ENCODE measurements around the gene TAS1R3. TPM values are rescaled to one million over a fixed set of nuclear protein-coding genes. Genes with fewer than 3 reads are reported as not detected.
"Not testable (repeated sequence)": the region's sequence is repeated elsewhere in the genome, so short reads cannot be mapped to it uniquely, and the experiment has no call there.

TAS1R3 gene
- total RNA-seq, 1 donor from 2014 or later: 0.34 TPM

DNA sequence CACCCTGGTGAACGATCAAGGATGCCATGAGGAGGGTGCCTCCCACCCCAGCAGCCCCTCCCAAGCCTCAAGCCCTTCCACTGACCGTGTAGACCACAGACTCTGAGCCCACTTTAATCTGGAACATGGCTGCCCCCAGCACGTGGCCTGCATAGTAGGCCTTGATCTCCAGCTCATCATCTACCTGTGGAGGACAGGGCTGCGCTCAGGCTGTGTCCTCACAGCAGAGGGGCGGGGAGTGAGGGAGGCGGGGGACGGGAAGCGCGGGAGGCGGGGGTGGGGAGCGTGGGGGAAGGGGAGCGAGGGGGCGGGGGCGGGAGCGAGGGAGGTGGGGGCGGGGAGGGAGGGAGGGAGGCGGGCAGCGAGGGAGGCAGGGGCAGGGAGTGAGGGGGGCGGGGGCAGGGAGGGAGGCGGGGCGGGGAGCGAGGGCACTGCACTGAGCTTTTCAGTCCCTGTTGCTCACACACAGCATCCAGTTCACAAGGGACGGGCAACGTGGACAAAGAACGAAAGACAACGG is 15.6 kb upstream of the TAS1R3 start:
- Mint-ChIP-seq H3K9me3 (no peaks in the 10 kb centered on the region), H3K36me3 (ENCODE audit: low read depth) (peaks cover 19% of the 10 kb centered on the region), H3K4me1 (ENCODE audit: low read depth) (no peaks in the 10 kb centered on the region), H3K27me3 (ENCODE audit: insufficient read depth) (no peaks in the 10 kb centered on the region), H3K4me3 (no peak overlapping the region), H3K27ac (no peak overlapping the region)
- DNase-seq (ENCODE audit: low spot score): no peak
- intact Hi-C loops (cut with micrococcal nuclease): no loop called here

DNA sequence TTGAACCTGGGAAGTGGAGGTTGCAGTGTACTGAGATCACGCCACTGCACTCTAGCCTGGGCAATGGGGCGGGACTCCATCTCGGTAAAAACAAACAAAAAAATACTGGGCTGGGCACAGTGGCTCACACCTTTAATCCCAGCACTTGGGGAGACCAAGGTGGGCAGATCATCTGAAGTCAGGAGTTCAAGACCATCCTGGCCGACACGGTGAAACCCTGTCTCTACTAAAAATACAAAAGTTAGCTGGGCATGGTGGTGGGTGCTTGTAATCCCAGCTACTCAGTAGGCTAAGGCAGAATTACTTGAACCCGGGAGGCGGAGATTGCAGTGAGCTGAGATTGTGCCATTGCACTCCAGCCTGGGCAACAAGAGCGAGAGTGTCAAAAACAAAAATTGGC is 14.9 kb upstream of the TAS1R3 start:
- H3K27me3 Mint-ChIP-seq (ENCODE audit: insufficient read depth); intact Hi-C loops (cut with micrococcal nuclease); DNase-seq (ENCODE audit: low spot score); H3K9me3 Mint-ChIP-seq; H3K4me1 Mint-ChIP-seq (ENCODE audit: low read depth); H3K4me3 Mint-ChIP-seq: not testable (repeated sequence)
- Mint-ChIP-seq H3K27ac (peak overlapping the region; percentile 44), H3K36me3 (ENCODE audit: low read depth) (peaks cover 19% of the 10 kb centered on the region)

DNA sequence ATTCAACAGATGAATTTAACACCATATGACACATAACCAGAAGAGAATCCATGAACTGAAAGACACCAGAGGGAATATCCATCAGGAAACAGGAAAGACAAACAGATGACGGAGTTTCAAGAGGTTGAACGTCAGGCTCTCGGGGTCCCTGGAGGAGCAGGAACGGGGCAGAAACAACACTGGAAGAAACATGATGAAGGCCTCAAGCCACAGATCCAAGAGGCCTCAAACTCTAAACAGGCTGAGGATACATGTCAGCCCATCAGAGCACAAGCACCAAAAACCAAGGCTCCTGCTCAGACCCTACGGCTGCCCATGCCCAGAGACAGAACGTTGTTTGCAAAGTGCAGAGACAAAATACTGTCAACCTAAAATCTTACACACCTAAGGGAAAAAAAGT is 13.7 kb upstream of the TAS1R3 start:
- intact Hi-C loops (cut with micrococcal nuclease): no loop called here
- H3K27ac Mint-ChIP-seq: peak overlapping the region; percentile 34
- no peak overlapping the region for H3K4me3 Mint-ChIP-seq
- H3K36me3 Mint-ChIP-seq (ENCODE audit: low read depth): peaks cover 19% of the 10 kb centered on the region
- no peaks in the 10 kb centered on the region for H3K27me3 Mint-ChIP-seq (ENCODE audit: insufficient read depth)
- peaks cover 4% of the 10 kb centered on the region for H3K4me1 Mint-ChIP-seq (ENCODE audit: low read depth)
- H3K9me3 Mint-ChIP-seq: no peaks in the 10 kb centered on the region
- no peak for DNase-seq (ENCODE audit: low spot score)

DNA sequence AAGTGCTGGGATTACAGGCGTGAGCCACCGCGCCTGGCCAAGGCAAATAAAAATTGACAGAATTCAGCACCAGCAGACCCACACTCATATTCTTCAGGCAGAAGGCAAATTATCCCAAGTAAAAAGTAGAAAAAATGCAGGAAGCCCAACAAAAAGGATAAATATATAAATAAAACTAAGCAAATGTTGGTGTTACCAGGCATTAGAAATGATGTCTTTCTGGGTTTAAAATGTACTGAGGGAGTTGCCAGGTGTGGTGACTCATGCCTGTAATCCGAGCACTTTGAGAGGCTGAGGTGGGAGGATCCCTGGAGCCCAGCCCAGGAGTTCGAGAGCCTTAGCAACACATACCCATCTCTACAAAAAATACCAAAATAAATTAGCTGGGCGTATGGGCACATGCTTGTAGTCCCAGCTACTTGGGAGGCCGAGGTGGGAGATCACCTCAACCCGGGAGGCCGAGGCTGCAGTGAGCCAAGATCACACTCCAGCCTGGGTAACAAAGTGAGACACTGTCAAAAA is 12.9 kb upstream of the TAS1R3 start:
- Mint-ChIP-seq H3K4me1 (ENCODE audit: low read depth) (peaks cover 4% of the 10 kb centered on the region), H3K36me3 (ENCODE audit: low read depth) (peaks cover 17% of the 10 kb centered on the region), H3K27me3 (ENCODE audit: insufficient read depth) (no peaks in the 10 kb centered on the region), H3K27ac (peak overlapping the region; percentile 18), H3K4me3 (no peak overlapping the region), H3K9me3 (no peaks in the 10 kb centered on the region)
- intact Hi-C loops (cut with micrococcal nuclease): no loop called here
- no peak for DNase-seq (ENCODE audit: low spot score)

DNA sequence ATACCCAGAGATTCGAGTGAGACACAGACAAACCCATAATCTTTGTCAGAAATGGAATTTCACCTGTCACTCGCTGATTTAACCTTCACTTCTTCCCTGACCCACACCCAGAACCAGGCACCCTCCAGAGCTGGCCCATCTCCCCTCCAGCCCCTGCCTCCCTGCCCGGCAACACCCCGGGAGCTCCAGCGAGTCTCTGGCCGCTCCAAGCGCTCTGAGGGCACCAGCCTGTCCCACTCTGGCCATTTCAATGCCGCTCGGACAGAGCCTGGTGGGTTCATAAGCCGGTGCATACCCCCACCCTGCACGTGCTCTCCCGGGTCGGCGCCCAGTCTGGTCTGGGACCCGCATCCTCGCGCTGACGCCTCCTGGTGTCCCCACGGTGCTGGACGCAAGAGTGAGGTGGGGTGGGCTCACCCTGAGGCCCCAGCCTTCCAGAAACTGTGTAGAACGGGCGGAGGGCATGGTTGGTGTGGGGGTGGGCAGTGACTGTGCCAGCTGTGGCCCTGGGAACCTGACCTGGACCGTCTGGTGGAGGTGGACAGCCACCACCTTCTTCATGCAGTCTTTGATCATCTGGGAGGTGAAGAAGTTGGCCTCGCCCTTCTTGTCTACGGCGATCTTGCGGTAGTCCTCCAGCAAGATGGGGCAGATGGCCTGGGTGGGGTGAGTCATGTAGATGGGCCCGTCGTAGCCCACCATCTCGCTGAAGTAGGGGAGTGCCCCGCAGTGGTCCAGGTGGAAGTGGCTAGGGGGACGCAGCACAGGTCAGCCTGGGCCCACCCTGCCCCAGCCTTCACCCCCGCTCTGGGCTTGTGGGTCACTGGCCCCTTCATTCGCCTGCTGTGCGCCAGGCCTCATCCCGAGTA is 12.1 kb upstream of the TAS1R3 start:
- DNase-seq (ENCODE audit: low spot score): no peak
- Mint-ChIP-seq H3K27ac (no peak overlapping the region), H3K36me3 (ENCODE audit: low read depth) (peaks cover 18% of the 10 kb centered on the region), H3K4me3 (no peak overlapping the region), H3K9me3 (no peaks in the 10 kb centered on the region), H3K4me1 (ENCODE audit: low read depth) (peaks cover 9% of the 10 kb centered on the region), H3K27me3 (ENCODE audit: insufficient read depth) (no peaks in the 10 kb centered on the region)
- intact Hi-C loops (cut with micrococcal nuclease): no loop called here

DNA sequence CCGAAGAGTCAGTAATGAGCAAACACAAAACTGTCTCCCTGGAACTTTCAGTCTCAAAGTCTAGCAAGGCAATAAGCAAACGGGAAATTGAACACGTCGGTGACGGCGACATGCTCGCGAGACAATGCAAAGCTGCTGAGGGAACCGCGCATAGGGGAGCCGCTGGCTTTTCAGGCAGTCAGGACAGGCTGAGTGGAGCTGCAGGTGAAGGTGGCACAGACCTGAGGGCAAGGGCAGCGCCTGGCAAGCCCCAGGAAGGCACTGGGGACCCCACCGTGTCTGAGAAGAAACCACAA is 11.5 kb upstream of the TAS1R3 start:
- H3K4me1 Mint-ChIP-seq (ENCODE audit: low read depth): peaks cover 9% of the 10 kb centered on the region
- H3K9me3 Mint-ChIP-seq: no peaks in the 10 kb centered on the region
- H3K4me3 Mint-ChIP-seq: no peak overlapping the region
- peaks cover 18% of the 10 kb centered on the region for H3K36me3 Mint-ChIP-seq (ENCODE audit: low read depth)
- intact Hi-C loops (cut with micrococcal nuclease): no loop called here
- no peaks in the 10 kb centered on the region for H3K27me3 Mint-ChIP-seq (ENCODE audit: insufficient read depth)
- no peak for DNase-seq (ENCODE audit: low spot score)
- H3K27ac Mint-ChIP-seq: no peak overlapping the region

DNA sequence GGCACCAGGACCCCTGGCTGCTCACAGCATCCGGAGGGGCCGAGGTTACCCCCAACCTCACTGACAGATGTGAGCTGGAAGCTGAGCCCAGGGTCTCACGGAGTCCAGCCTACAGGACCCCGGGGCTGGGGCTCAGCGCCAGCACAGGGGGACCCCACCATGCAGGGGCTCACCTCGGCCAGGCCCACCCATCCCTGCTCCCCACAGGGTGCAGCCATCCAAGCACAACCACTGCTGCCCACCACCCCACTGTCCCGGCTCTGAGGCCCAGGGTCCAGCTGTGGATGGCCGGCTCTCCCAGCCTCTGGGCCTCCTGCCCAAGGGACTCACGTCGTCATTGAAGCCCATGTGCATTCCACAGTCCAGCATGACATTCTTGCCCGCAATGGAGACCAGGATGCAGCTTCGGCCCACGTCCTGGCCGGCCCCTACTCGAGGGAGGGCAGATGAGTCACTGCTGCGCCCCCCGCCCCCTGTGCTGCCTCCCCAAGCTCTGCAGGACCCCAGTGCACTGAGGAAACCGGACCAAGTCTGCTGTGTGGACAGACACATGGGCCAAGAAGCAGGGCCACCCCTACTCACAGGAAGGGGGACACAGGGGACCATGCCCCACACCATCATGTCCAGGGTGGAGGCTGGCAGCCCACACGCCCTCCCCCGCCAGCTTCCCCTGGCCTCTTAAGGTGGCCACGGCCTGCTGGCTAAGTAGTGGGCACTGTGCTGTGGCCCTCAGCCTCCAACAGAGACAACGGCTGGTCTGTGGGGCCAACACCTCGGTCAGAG is 10.2 kb upstream of the TAS1R3 start:
- H3K4me3 Mint-ChIP-seq: no peak overlapping the region
- no peaks in the 10 kb centered on the region for H3K9me3 Mint-ChIP-seq
- no peak overlapping the region for H3K27ac Mint-ChIP-seq
- intact Hi-C loops (cut with micrococcal nuclease): no loop called here
- H3K36me3 Mint-ChIP-seq (ENCODE audit: low read depth): peaks cover 13% of the 10 kb centered on the region
- H3K27me3 Mint-ChIP-seq (ENCODE audit: insufficient read depth): no peaks in the 10 kb centered on the region
- H3K4me1 Mint-ChIP-seq (ENCODE audit: low read depth): peaks cover 11% of the 10 kb centered on the region
- no peak for DNase-seq (ENCODE audit: low spot score)

DNA sequence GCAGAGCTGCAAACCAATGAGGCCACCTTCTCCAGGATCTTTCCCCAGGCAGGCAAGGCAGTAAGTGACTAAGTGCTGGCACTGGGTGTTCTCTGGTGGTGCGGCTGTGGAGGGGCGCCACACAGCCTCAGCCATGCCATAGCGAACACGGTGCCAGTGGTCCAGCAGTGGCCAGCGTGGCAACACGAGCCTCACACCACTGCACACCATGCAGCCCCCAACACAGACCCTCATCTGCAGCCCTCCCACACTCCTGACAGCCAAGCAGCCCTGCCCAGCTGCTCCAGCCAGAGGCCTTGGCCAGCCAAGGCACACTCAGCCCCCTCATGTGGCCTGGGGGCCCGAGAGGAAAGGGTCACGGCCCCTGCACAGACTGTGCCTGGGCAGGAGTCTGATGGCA is 9.6 kb upstream of the TAS1R3 start:
- peaks cover 11% of the 10 kb centered on the region for H3K36me3 Mint-ChIP-seq (ENCODE audit: low read depth)
- H3K9me3 Mint-ChIP-seq: no peaks in the 10 kb centered on the region
- no peaks in the 10 kb centered on the region for H3K27me3 Mint-ChIP-seq (ENCODE audit: insufficient read depth)
- no peak overlapping the region for H3K4me3 Mint-ChIP-seq
- H3K4me1 Mint-ChIP-seq (ENCODE audit: low read depth): peaks cover 17% of the 10 kb centered on the region
- intact Hi-C loops (cut with micrococcal nuclease): no loop called here
- no peak for DNase-seq (ENCODE audit: low spot score)
- no peak overlapping the region for H3K27ac Mint-ChIP-seq

DNA sequence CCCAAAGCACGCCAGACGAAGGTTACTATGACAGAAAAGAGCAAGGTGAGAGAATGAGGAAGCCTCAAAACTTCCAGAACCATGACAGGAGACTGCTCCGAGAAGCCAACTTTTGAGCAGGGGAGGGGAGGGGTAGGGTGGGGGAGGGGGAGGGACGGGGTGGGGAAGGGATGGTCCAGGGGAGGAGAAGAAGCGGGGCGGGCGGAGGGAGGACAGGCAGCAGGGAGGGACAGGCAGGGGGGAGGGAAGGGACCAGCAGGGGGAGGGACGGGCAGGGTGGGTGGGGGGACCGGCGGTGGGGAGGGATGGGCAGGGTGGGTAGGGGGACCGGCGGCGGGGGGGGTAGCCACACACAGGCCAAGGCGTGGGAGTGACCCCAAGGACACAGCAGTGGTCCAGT is 8.7 kb upstream of the TAS1R3 start:
- peak overlapping the region; percentile 95 for H3K4me3 Mint-ChIP-seq
- no peaks in the 10 kb centered on the region for H3K9me3 Mint-ChIP-seq
- intact Hi-C loops (cut with micrococcal nuclease): no loop called here
- peaks cover 20% of the 10 kb centered on the region for H3K4me1 Mint-ChIP-seq (ENCODE audit: low read depth)
- peak overlapping the region; percentile 86 for H3K27ac Mint-ChIP-seq
- no peaks in the 10 kb centered on the region for H3K27me3 Mint-ChIP-seq (ENCODE audit: insufficient read depth)
- no peak for DNase-seq (ENCODE audit: low spot score)
- peaks cover 9% of the 10 kb centered on the region for H3K36me3 Mint-ChIP-seq (ENCODE audit: low read depth)

DNA sequence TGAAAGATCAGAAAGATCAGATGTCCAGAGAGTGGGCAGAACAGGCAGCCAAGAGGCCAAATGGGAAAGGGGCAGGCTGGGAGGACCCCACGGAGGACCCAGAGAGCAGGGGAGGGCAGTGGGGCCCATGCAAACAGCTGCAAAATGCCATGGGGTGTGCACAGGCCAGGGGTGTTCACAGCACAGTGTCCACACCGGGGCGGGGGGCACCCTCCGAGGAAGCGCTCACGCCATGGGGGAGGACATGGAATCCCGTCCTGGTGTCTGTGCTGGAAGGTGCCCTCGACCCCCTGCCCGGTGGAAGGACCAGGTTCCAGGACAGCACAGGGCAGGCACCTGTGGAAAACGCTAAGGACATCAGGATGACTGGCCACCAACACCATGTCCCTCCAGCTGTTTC is 8.1 kb upstream of the TAS1R3 start:
- intact Hi-C loops (cut with micrococcal nuclease): no loop called here
- Mint-ChIP-seq H3K4me1 (ENCODE audit: low read depth) (peaks cover 20% of the 10 kb centered on the region), H3K27ac (peak overlapping the region; percentile 84), H3K27me3 (ENCODE audit: insufficient read depth) (no peaks in the 10 kb centered on the region), H3K36me3 (ENCODE audit: low read depth) (peaks cover 9% of the 10 kb centered on the region), H3K9me3 (no peaks in the 10 kb centered on the region), H3K4me3 (peak overlapping the region; percentile 95)
- no peak for DNase-seq (ENCODE audit: low spot score)

DNA sequence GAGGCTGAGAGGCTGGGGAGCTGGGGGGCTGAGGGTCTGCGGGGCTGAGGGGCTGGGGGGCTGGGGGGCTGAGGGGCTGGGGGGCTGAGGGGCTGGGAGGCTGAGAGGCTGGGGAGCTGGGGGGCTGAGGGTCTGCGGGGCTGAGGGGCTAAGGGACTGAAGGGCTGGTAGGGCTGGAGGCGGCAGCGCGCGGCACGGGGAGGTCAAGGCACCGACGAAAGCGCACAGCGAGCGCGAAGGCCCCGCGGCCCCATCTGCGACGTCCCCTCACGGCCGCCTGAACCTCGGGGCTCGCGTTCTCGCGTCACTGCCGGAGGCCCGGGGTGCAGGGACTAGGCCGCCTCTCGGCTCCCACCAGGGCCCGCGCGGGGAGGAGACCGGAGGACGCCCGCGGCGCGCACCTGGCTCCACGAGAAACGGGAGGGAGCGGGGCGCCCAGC is 7.0 kb upstream of the TAS1R3 start:
- Mint-ChIP-seq H3K9me3 (no peaks in the 10 kb centered on the region), H3K36me3 (ENCODE audit: low read depth) (peaks cover 8% of the 10 kb centered on the region), H3K27ac (no peak overlapping the region), H3K4me3 (peak overlapping the region; percentile 72), H3K4me1 (ENCODE audit: low read depth) (peaks cover 20% of the 10 kb centered on the region), H3K27me3 (ENCODE audit: insufficient read depth) (no peaks in the 10 kb centered on the region)
- DNase-seq (ENCODE audit: low spot score): no peak
- intact Hi-C loops (cut with micrococcal nuclease): loop anchor here (1.0 kb wide), 3 partner anchors 16 to 208 kb away; partner anchors contain the start of genes AURKAIP1, C1orf159 and PUSL1

DNA sequence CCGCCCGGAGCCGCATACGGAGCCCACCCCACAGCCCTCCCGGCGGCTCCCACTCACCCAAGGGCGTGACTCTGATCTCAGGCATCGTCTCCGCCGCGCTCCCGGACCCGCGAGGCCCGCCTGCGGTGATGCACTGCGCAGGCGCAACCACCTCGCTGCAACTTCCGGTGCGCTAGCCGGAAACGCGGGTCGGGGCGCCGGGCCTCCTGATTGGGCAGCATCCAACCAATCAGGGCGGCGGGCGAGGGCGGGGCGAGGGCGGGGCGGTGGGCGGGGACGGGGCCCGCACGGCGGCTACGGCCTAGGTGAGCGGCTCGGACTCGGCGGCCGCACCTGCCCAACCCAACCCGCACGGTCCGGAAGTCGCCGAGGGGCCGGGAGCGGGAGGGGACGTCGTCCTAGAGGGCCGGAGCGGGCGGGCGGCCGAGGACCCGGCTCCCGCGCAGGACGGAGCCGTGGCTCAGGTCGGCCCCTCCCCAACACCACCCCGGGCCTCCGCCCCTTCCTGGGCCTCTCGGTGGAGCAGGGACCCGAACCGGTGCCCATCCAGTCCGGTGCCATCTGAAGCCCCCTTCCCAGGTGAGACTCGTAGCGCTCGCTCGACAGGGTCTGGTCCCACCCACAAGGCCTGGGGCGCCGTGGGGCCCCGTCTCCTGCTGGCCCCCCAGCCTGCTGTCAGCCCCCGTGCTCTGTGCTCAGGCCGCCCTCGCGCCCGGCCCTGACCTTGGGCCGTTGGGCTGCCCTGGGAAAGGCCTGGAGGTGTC is 6.4 kb upstream of the TAS1R3 start, which contains the start of the genes CPTP and INTS11:
CPTP (plus strand) TSS at position 279 of the 764 bp plus-strand sequence. CDS start 2,109 bp downstream, outside the sequence.
INTS11 (minus strand) TSS at position 137 of the 764 bp plus-strand sequence; CDS start at position 85, 52 bp downstream.
- DNase-seq (ENCODE audit: low spot score): peak; percentile 95
- no peaks in the 10 kb centered on the region for H3K27me3 Mint-ChIP-seq (ENCODE audit: insufficient read depth)
- no peaks in the 10 kb centered on the region for H3K9me3 Mint-ChIP-seq
- peaks cover 20% of the 10 kb centered on the region for H3K4me1 Mint-ChIP-seq (ENCODE audit: low read depth)
- peaks cover 3% of the 10 kb centered on the region for H3K36me3 Mint-ChIP-seq (ENCODE audit: low read depth)
- H3K4me3 Mint-ChIP-seq: peak within 1 kb of the TSS; percentile 95
- intact Hi-C loops (cut with micrococcal nuclease): loop anchor here (1.0 kb wide), 3 partner anchors 16 to 208 kb away; partner anchors contain the start of genes AURKAIP1, C1orf159 and PUSL1
- H3K27ac Mint-ChIP-seq: peak within 1 kb of the TSS; percentile 92

Data from activated T-helper 1 cell treated with anti-CD3 and anti-CD28 coated beads, Interleukin-12 subunit alpha, Interleukin-12 subunit beta, Interleukin-2, Interleukin-4 antibody, amounts not matched to agents 30 ng/mL and 10 ng/mL and 1 ng/mL, durations not matched to agents 14 hours and 24 hours and 36 hours (primary cell).